Liver (tissue), 9 donors: ENCODE results near the gene TMEM109. TPM values are rescaled to one million over a fixed set of nuclear protein-coding genes. Genes with fewer than 3 reads are reported as not detected.

ENCODE experiments used
- DNase-seq: peaks from one replicate; pipeline ENCODE4 v3.0.0-alpha.2; 2017; ENCODE audit warnings: low spot score
- H3K27ac ChIP-seq, 2 donors: one replicate each; pipeline ENCODE4 v1.7.0; 2013; ENCODE audit warnings: inconsistent platforms in 2 of 2, low read length in 2 of 2, control low read depth in 1 of 2, low read depth in 1 of 2, mild to moderate bottlenecking in 1 of 2
- H3K27me3 ChIP-seq, 4 donors: one replicate each; pipeline versions ENCODE4 v1.6.1 to v1.7.0; 2013; ENCODE audit warnings: low read length in 3 of 4, inconsistent platforms in 1 of 4, mild to moderate bottlenecking in 1 of 4, moderate library complexity in 1 of 4; ENCODE audit not compliant: control insufficient read depth in 4 of 4, insufficient read depth in 4 of 4
- H3K36me3 ChIP-seq, 4 donors: one replicate each; pipeline versions ENCODE4 v1.6.1 to v1.7.0; 2013; ENCODE audit warnings: low read length in 3 of 4, mild to moderate bottlenecking in 3 of 4, low read depth in 1 of 4, moderate library complexity in 1 of 4; ENCODE audit not compliant: control insufficient read depth in 4 of 4, insufficient read depth in 3 of 4
- H3K4me1 ChIP-seq, 4 donors: one replicate each; pipeline versions ENCODE4 v1.6.1 to v1.7.0; 2013; ENCODE audit warnings: low read length in 3 of 4, mild to moderate bottlenecking in 3 of 4, moderate library complexity in 1 of 4; ENCODE audit not compliant: control insufficient read depth in 4 of 4, insufficient read depth in 4 of 4
- H3K4me3 ChIP-seq, 3 donors: one replicate each; pipeline versions ENCODE4 v1.6.1 to v1.7.0; 2013; ENCODE audit warnings: low read length in 3 of 3, control low read depth in 1 of 3, low read depth in 1 of 3, mild to moderate bottlenecking in 1 of 3
- H3K9ac ChIP-seq, 2 donors: one replicate each; pipeline ENCODE4 v1.7.0; 2013; ENCODE audit warnings: low read length in 2 of 2, mild to moderate bottlenecking in 2 of 2, moderate library complexity in 2 of 2, control low read depth in 1 of 2, low read depth in 1 of 2
- H3K9me3 ChIP-seq, 4 donors: one replicate each; pipeline versions ENCODE4 v1.6.1 to v1.7.0; 2013; ENCODE audit warnings: low read length in 3 of 4; ENCODE audit not compliant: control insufficient read depth in 4 of 4
- ATF3 ChIP-seq: IDR thresholded peaks from 2 replicates; pipeline ENCODE4 v1.6.1; 2016; ENCODE audit warnings: antibody characterized with exemption
- CTCF ChIP-seq: fragments of 150-350 bp; IDR thresholded peaks from 2 replicates; pipeline ENCODE4 v1.5.1; 2017; ENCODE audit warnings: improper control_type of control experiment, low read depth, low read length; ENCODE audit not compliant: missing input control
- EGR1 ChIP-seq, 2 donors: IDR thresholded peaks; 2 replicates each; pipeline ENCODE4 v1.6.1; 2016 to 2018; ENCODE audit warnings: antibody characterized with exemption in 2 of 2, low read depth in 2 of 2
- FOXA1 ChIP-seq: IDR thresholded peaks from 2 replicates; pipeline ENCODE4 v1.6.1; 2016; ENCODE audit warnings: antibody characterized with exemption
- FOXA2 ChIP-seq: IDR thresholded peaks from 2 replicates; pipeline ENCODE4 v1.6.1; 2016; ENCODE audit warnings: antibody characterized with exemption
- GABPA ChIP-seq, 2 donors: IDR thresholded peaks in 1 of 2; conservative IDR thresholded peaks in 1 of 2; 2 replicates each; pipeline ENCODE4 v1.6.1; 2016; ENCODE audit warnings: antibody characterized with exemption in 2 of 2, mild to moderate bottlenecking in 1 of 2, moderate library complexity in 1 of 2
- HNF4A ChIP-seq, 2 donors: conservative IDR thresholded peaks; 2 replicates each; pipeline ENCODE4 v1.6.1; 2016; ENCODE audit warnings: antibody characterized with exemption in 2 of 2, mild to moderate bottlenecking in 2 of 2
- JUND ChIP-seq, 2 donors: IDR thresholded peaks; 2 replicates each; pipeline ENCODE4 v1.6.1; 2016; ENCODE audit warnings: antibody characterized with exemption in 2 of 2
- MAX ChIP-seq: IDR thresholded peaks from 2 replicates; pipeline ENCODE4 v1.6.1; 2016; ENCODE audit warnings: antibody characterized with exemption
- NR2F2 ChIP-seq: IDR thresholded peaks from 2 replicates; pipeline ENCODE4 v1.6.1; 2016; ENCODE audit warnings: antibody characterized with exemption
- RAD21 ChIP-seq, 2 donors: IDR thresholded peaks; 2 replicates each; pipeline ENCODE4 v1.6.1; 2016; ENCODE audit warnings: antibody characterized with exemption in 2 of 2, mild to moderate bottlenecking in 2 of 2
- REST ChIP-seq: IDR thresholded peaks from 2 replicates; pipeline ENCODE4 v1.6.1; 2016; ENCODE audit warnings: antibody characterized with exemption, mild to moderate bottlenecking
- SP1 ChIP-seq: IDR thresholded peaks from 2 replicates; pipeline ENCODE4 v1.6.1; 2018; ENCODE audit warnings: antibody characterized with exemption, mild to moderate bottlenecking
- TAF1 ChIP-seq: conservative IDR thresholded peaks from 2 replicates; pipeline ENCODE4 v1.6.1; 2016; ENCODE audit warnings: antibody characterized with exemption, mild to moderate bottlenecking
- YY1 ChIP-seq: IDR thresholded peaks from 2 replicates; pipeline ENCODE4 v1.6.1; 2016; ENCODE audit warnings: antibody characterized with exemption, mild to moderate bottlenecking
- ZBTB33 ChIP-seq: IDR thresholded peaks from 2 replicates; pipeline ENCODE4 v1.6.1; 2016; ENCODE audit warnings: antibody characterized with exemption
- WGBS: extraction: QIAGEN DNeasy Blood & Tissue Kit; methylation state at CpG from one replicate; pipeline ENCODE4 v1.1.7; 2013; 5-methylcytosine and 5-hydroxymethylcytosine counted together
- polyA plus RNA-seq, 2 donors: library from polyadenylated mRNA; stranded (reverse) in 1 of 2; unstranded in 1 of 2; fragments of 200-250 nt in 1 of 2; fragments of >200 nt in 1 of 2; fragmentation: Nextera tagmentation in 1 of 2; extraction: Ambion mirVana in 1 of 2; gene quantifications; one replicate each; pipeline versions ENCODE4 v1.2.1 to v1.2.3, GENCODE V29; 2013 to 2015
- total RNA-seq, 2 donors: library from RNA; depleted of rRNA; stranded (reverse); fragments of >200 nt; gene quantifications; one replicate each; pipeline ENCODE4 v1.2.3, GENCODE V29; 2014
- donor health status: healthy.
- donor health status: healthy.
- donor health status: healthy.
- donor health status: healthy.
- donor health status: healthy.

Gene TMEM109
- total and polyA plus RNA-seq, 4 donors, result 20.6 to 40.3 (median 30.6) TPM

GRCh38 chr11:60867871-60868681 is 45.9 kb upstream of the TMEM109 start:
- Histone ChIP-seq H3K4me3 (no peak overlapping the region), H3K36me3 (no peaks in the 10 kb centered on the region), H3K27ac (no peak overlapping the region), H3K4me1 (peaks cover 0 to 8% (median 4%) of the 10 kb centered on the region in 4 donors), H3K9me3 (no peaks in the 10 kb centered on the region), H3K27me3 (no peaks in the 10 kb centered on the region), H3K9ac (no peak overlapping the region)
- TF ChIP-seq REST, result no peak
- TF ChIP-seq SP1, result no peak
- no peak for TF ChIP-seq GABPA (IDR thresholded peaks at IDR 0.05 in 1 of 2, conservative IDR thresholded peaks at IDR 0.05 in 1 of 2)
- no peak for TF ChIP-seq NR2F2
- TF ChIP-seq RAD21 (IDR thresholded peaks at IDR 0.05), result no peak
- TF ChIP-seq FOXA1, result no peak
- no peak for TF ChIP-seq JUND (IDR thresholded peaks at IDR 0.05)
- TF ChIP-seq ZBTB33, result no peak
- TF ChIP-seq HNF4A (conservative IDR thresholded peaks at IDR 0.05), result no peak
- TF ChIP-seq ATF3, result no peak
- TF ChIP-seq TAF1, result no peak
- TF ChIP-seq EGR1 (IDR thresholded peaks at IDR 0.05; ENCODE audit: low read depth in 2 of 2), result no peak
- no peak for TF ChIP-seq MAX
- TF ChIP-seq FOXA2, result no peak
- TF ChIP-seq YY1, result no peak
- no peak for DNase-seq
- WGBS, result 84% methylated on average over 10 of the region's 10 CpGs

- Histone ChIP-seq H3K4me3 (no peak overlapping the region), H3K9ac (no peak overlapping the region), H3K27me3 (no peaks in the 10 kb centered on the region), H3K9me3 (no peaks in the 10 kb centered on the region), H3K27ac (no peak overlapping the region), H3K4me1 (peaks cover 0 to 8% (median 4%) of the 10 kb centered on the region in 4 donors), H3K36me3 (no peaks in the 10 kb centered on the region)
- no peak for TF ChIP-seq FOXA1
- no peak for TF ChIP-seq REST
- no peak for TF ChIP-seq HNF4A (conservative IDR thresholded peaks at IDR 0.05)
- TF ChIP-seq YY1, result no peak
- TF ChIP-seq RAD21 (IDR thresholded peaks at IDR 0.05), result no peak
- no peak for TF ChIP-seq CTCF
- 87% methylated on average over 10 of the region's 10 CpGs for WGBS
- no peak for DNase-seq
Measured at GRCh38 chr11:60868682-60869450, 45.1 kb upstream of the TMEM109 start.
